Activated CD4-positive, alpha-beta T cell treated with anti-CD3 and anti-CD28 coated beads, Interleukin-2, amount 10 ng/mL, durations not matched to agents 24 days and 14 days (primary cell): ENCODE measurements around the gene FCHO1. TPM values are rescaled to one million over a fixed set of nuclear protein-coding genes. Genes with fewer than 3 reads are reported as not detected.

Experiments used
- DNase-seq: peaks from one replicate; pipeline ENCODE4 v3.0.0; 2022
- H3K27ac Mint-ChIP-seq: one replicate; pipeline ENCODE4 v1.8.0; 2022; ENCODE audit warnings: mild to moderate bottlenecking, mixed read lengths
- H3K27me3 Mint-ChIP-seq: one replicate; pipeline ENCODE4 v1.8.0; 2022; ENCODE audit warnings: mixed read lengths
- H3K36me3 Mint-ChIP-seq: one replicate; pipeline ENCODE4 v1.8.0; 2022; ENCODE audit warnings: low read depth, mild to moderate bottlenecking, mixed read lengths
- H3K4me1 Mint-ChIP-seq: one replicate; pipeline ENCODE4 v1.8.0; 2021; ENCODE audit warnings: mixed read lengths
- H3K4me3 Mint-ChIP-seq: one replicate; pipeline ENCODE4 v1.8.0; 2022; ENCODE audit warnings: mild to moderate bottlenecking, moderate library complexity, mixed read lengths
- H3K9me3 Mint-ChIP-seq: one replicate; pipeline ENCODE4 v1.8.0; 2021; ENCODE audit warnings: mixed read lengths
- intact Hi-C: fragments of 100-400 bp; cut with micrococcal nuclease; formaldehyde crosslinking; loops from one replicate; pipeline ENCODE4 v1.15.1; 2023
- total RNA-seq: library from RNA; stranded (reverse); gene quantifications from 2 replicates; pipeline ENCODE4 v1.2.3, GENCODE V29; 2022

The FCHO1 gene
- total RNA-seq, 1 donor from 2014 or later, result 91.9 TPM

DNA sequence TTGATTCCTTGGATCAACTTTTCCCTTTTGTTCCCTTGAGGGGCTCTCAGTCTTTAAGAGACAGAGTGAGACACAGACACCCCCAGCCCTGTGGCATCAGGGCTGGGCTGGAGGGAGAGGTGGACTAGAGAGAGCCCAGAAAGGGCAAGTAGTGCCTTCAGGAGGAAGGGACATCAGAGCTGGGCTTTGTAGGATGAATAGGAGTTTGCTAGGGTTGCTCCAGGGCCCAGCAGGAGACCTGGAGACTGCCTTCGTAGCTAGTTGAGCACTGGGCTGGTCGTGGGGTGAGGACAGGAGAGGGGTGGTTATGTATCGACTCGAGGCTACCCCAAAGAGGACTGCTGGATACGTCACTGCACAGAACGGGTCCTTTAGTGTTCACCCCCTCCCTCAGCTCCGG, 26.6 kb upstream of the FCHO1 start:
- intact Hi-C loops, result loop anchor here (5.0 kb wide), 1 partner anchor 53 kb away; no protein-coding TSS in a partner anchor
- Mint-ChIP-seq H3K4me1 (peaks cover 26% of the 10 kb centered on the region), H3K36me3 (peaks cover 35% of the 10 kb centered on the region), H3K27ac (no peak overlapping the region), H3K9me3 (no peaks in the 10 kb centered on the region), H3K4me3 (no peak overlapping the region), H3K27me3 (no peaks in the 10 kb centered on the region)
- no peak for DNase-seq

DNA sequence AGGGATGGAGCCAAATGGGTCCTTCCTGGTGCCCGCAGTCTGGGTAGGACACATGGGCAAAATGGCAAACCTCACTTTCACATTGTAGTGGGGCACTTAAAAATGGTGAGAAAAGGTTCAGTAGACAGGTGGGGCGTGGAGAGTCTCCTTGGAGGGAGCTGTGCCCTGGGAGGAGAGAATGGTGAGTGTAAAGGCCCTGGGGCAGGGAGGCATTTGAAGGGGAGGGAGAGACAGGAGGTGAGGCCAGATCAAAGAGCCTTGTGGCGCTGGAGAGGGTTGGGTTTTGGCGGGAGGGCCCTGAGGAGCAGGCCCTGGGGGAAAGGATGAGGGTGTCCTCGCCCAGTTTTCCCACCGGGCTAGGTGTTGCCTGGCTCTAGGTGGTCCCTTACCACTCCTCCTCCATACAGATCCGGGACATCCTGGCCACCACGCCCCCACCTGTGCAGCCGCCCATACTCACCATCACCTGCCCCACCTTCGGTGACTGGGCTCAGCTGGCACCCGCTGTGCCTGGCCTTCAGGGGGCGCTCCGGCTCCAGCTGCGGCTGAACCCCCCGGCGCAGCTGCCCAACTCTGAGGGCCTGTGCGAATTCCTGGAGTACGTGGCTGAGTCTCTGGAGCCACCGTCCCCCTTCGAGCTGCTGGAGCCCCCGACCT, 25.7 kb upstream of the FCHO1 start:
- H3K4me1 Mint-ChIP-seq, result peaks cover 23% of the 10 kb centered on the region
- H3K27me3 Mint-ChIP-seq, result no peaks in the 10 kb centered on the region
- DNase-seq, result peak; percentile 68
- no peaks in the 10 kb centered on the region for H3K9me3 Mint-ChIP-seq
- intact Hi-C loops, result no loop called here
- H3K27ac Mint-ChIP-seq, result no peak overlapping the region
- peaks cover 39% of the 10 kb centered on the region for H3K36me3 Mint-ChIP-seq
- no peak overlapping the region for H3K4me3 Mint-ChIP-seq

DNA sequence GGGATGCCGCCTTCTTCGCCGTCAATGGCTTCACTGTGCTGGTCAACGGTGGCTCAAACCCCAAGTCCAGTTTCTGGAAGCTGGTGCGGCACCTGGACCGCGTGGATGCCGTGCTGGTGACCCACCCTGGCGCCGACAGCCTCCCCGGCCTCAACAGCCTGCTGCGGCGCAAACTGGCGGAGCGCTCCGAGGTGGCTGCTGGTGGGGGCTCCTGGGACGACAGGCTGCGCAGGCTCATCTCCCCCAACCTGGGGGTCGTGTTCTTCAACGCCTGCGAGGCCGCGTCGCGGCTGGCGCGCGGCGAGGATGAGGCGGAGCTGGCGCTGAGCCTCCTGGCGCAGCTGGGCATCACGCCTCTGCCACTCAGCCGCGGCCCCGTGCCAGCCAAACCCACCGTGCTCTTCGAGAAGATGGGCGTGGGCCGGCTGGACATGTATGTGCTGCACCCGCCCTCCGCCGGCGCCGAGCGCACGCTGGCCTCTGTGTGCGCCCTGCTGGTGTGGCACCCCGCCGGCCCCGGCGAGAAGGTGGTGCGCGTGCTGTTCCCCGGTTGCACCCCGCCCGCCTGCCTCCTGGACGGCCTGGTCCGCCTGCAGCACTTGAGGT, 25.0 kb upstream of the FCHO1 start:
- Mint-ChIP-seq H3K9me3 (no peaks in the 10 kb centered on the region), H3K27me3 (no peaks in the 10 kb centered on the region), H3K36me3 (peaks cover 42% of the 10 kb centered on the region)

DNA sequence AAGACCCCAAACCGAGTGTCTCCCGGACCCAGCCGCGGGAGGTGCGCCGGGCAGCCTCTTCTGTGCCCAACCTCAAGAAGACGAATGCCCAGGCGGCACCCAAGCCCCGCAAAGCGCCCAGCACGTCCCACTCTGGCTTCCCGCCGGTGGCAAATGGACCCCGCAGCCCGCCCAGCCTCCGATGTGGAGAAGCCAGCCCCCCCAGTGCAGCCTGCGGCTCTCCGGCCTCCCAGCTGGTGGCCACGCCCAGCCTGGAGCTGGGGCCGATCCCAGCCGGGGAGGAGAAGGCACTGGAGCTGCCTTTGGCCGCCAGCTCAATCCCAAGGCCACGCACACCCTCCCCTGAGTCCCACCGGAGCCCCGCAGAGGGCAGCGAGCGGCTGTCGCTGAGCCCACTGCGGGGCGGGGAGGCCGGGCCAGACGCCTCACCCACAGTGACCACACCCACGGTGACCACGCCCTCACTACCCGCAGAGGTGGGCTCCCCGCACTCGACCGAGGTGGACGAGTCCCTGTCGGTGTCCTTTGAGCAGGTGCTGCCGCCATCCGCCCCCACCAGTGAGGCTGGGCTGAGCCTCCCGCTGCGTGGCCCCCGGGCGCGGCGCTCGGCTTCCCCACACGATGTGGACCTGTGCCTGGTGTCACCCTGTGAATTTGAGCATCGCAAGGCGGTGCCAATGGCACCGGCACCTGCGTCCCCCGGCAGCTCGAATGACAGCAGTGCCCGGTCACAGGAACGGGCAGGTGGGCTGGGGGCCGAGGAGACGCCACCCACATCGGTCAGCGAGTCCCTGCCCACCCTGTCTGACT, 24.1 kb upstream of the FCHO1 start:
- Mint-ChIP-seq H3K4me1 (peaks cover 14% of the 10 kb centered on the region), H3K27me3 (no peaks in the 10 kb centered on the region), H3K27ac (no peak overlapping the region), H3K4me3 (no peak overlapping the region), H3K36me3 (peaks cover 45% of the 10 kb centered on the region), H3K9me3 (no peaks in the 10 kb centered on the region)
- intact Hi-C loops, result no loop called here
- no peak for DNase-seq

More for the DNA sequence above, 25.0 kb upstream of the FCHO1 start:
- intact Hi-C loops, result no loop called here
- H3K27ac Mint-ChIP-seq, result no peak overlapping the region
- H3K4me3 Mint-ChIP-seq, result no peak overlapping the region
- peaks cover 20% of the 10 kb centered on the region for H3K4me1 Mint-ChIP-seq
- DNase-seq, result no peak

DNA sequence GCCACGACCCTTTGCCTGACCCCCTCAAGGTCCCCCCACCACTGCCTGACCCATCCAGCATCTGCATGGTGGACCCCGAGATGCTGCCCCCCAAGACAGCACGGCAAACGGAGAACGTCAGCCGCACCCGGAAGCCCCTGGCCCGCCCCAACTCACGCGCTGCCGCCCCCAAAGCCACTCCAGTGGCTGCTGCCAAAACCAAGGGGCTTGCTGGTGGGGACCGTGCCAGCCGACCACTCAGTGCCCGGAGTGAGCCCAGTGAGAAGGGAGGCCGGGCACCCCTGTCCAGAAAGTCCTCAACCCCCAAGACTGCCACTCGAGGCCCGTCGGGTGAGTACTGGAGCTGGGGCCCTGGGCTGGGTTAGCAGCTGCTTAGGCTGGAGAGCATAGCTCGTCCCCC, 23.4 kb upstream of the FCHO1 start:
- intact Hi-C loops, result no loop called here
- no peak overlapping the region for H3K4me3 Mint-ChIP-seq
- DNase-seq, result no peak
- H3K36me3 Mint-ChIP-seq, result peaks cover 43% of the 10 kb centered on the region
- no peaks in the 10 kb centered on the region for H3K27me3 Mint-ChIP-seq
- no peaks in the 10 kb centered on the region for H3K9me3 Mint-ChIP-seq
- peaks cover 12% of the 10 kb centered on the region for H3K4me1 Mint-ChIP-seq
- H3K27ac Mint-ChIP-seq, result no peak overlapping the region

DNA sequence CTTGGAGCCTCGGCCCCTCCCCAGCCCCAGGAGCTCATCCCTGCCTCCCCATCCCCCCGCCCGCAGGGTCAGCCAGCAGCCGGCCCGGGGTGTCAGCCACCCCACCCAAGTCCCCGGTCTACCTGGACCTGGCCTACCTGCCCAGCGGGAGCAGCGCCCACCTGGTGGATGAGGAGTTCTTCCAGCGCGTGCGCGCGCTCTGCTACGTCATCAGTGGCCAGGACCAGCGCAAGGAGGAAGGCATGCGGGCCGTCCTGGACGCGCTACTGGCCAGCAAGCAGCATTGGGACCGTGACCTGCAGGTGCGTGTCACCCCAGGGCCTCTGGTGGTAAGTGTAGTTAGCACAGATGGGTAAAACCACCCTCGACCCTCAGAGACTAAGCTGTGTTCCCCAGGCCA, 18.1 kb upstream of the FCHO1 start:
- Mint-ChIP-seq H3K27me3 (no peaks in the 10 kb centered on the region), H3K9me3 (no peaks in the 10 kb centered on the region), H3K4me1 (peaks cover 12% of the 10 kb centered on the region), H3K4me3 (no peak overlapping the region), H3K27ac (no peak overlapping the region), H3K36me3 (peaks cover 53% of the 10 kb centered on the region)
- DNase-seq, result no peak
- intact Hi-C loops, result no loop called here

GRCh38 chr19:17734146-17734545, 17.1 kb upstream of the FCHO1 start:
- intact Hi-C loops, result no loop called here
- DNase-seq, result no peak
- Mint-ChIP-seq H3K27ac (no peak overlapping the region), H3K27me3 (no peaks in the 10 kb centered on the region), H3K36me3 (peaks cover 49% of the 10 kb centered on the region), H3K9me3 (no peaks in the 10 kb centered on the region), H3K4me1 (peaks cover 14% of the 10 kb centered on the region), H3K4me3 (no peak overlapping the region)

GRCh38 chr19:17735410-17735809, 15.9 kb upstream of the FCHO1 start:
- H3K4me1 Mint-ChIP-seq, result peaks cover 13% of the 10 kb centered on the region
- peaks cover 42% of the 10 kb centered on the region for H3K36me3 Mint-ChIP-seq
- no peaks in the 10 kb centered on the region for H3K27me3 Mint-ChIP-seq
- intact Hi-C loops, result no loop called here
- DNase-seq, result no peak
- H3K4me3 Mint-ChIP-seq, result no peak overlapping the region
- H3K9me3 Mint-ChIP-seq, result no peaks in the 10 kb centered on the region
- no peak overlapping the region for H3K27ac Mint-ChIP-seq

- DNase-seq, result no peak
- Mint-ChIP-seq H3K27me3 (no peaks in the 10 kb centered on the region), H3K27ac (no peak overlapping the region), H3K9me3 (no peaks in the 10 kb centered on the region), H3K36me3 (peaks cover 31% of the 10 kb centered on the region), H3K4me3 (no peak overlapping the region), H3K4me1 (peaks cover 6% of the 10 kb centered on the region)
- intact Hi-C loops, result no loop called here
These were observed 13.6 kb upstream of the FCHO1 start for GRCh38 chr19:17737690-17738153.

DNA sequence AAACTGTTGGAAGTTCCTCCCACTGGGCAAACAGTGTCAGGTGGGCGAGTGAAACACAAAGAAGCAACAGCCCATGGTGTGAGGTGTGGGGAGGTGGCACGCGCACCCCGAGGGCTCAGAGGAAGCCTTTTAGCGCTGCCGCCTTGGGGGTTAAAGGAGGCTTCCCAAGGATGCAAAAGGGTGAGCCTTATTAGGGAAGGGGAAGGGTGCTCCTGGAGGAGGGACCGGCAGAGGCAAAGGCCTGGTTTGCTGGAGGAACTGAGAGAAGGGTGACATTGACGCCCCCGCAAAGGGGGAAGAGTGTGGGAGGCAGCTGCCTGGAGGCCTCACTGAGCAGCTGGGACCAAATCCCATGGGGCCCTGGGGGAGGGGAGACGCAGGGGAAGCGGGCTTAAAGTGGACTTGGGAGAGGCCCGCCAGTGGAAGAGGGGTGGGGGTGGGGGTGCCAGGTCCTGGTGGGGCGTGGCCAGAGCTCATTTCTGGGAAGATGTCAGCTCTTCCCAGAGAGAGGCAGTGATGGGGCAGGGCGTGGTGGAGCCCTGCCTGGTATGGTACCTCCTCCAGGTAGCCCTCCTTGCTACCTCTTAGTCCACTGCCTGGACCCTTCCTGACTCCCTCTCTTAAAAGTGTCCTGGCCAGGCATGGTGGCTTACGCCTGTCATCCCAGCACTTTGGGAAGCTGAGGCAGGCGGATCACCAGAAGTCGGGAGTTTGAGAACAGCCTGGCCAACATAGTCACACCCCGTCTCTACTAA, 12.0 kb upstream of the FCHO1 start:
- no peaks in the 10 kb centered on the region for H3K27me3 Mint-ChIP-seq
- no peaks in the 10 kb centered on the region for H3K9me3 Mint-ChIP-seq
- intact Hi-C loops, result no loop called here
- H3K4me1 Mint-ChIP-seq, result peaks cover 8% of the 10 kb centered on the region
- H3K36me3 Mint-ChIP-seq, result peaks cover 25% of the 10 kb centered on the region
- no peak for DNase-seq
- no peak overlapping the region for H3K4me3 Mint-ChIP-seq
- H3K27ac Mint-ChIP-seq, result peak overlapping the region; percentile 73

GRCh38 chr19:17741456-17741855, 9.8 kb upstream of the FCHO1 start:
- H3K9me3 Mint-ChIP-seq, result no peaks in the 10 kb centered on the region
- intact Hi-C loops, result no loop called here
- peaks cover 10% of the 10 kb centered on the region for H3K4me1 Mint-ChIP-seq
- H3K36me3 Mint-ChIP-seq, result peaks cover 12% of the 10 kb centered on the region
- no peak for DNase-seq
- H3K27me3 Mint-ChIP-seq, result no peaks in the 10 kb centered on the region
- H3K27ac Mint-ChIP-seq, result no peak overlapping the region
- H3K4me3 Mint-ChIP-seq, result no peak overlapping the region

- peak overlapping the region; percentile 79 for H3K27ac Mint-ChIP-seq
- H3K36me3 Mint-ChIP-seq, result peaks cover 7% of the 10 kb centered on the region
- intact Hi-C loops, result no loop called here
- DNase-seq, result peak; percentile 72
- H3K4me3 Mint-ChIP-seq, result no peak overlapping the region
- no peaks in the 10 kb centered on the region for H3K9me3 Mint-ChIP-seq
- no peaks in the 10 kb centered on the region for H3K27me3 Mint-ChIP-seq
- H3K4me1 Mint-ChIP-seq, result peaks cover 20% of the 10 kb centered on the region
These were observed 7.2 kb upstream of the FCHO1 start for GRCh38 chr19:17743874-17744580.
